ENCODE data around the gene HOXD10. TPM values are rescaled to one million over a fixed set of nuclear protein-coding genes. Genes with fewer than 3 reads are reported as not detected.

The HOXD10 gene
- polyA plus RNA-seq, 1 experiment: not detected

- H3K9me3 ChIP-seq (ENCODE audit: control insufficient read depth, insufficient read depth, low read length): peaks cover 13% of the 10 kb centered on the region
- POLR2A ChIA-PET: no interaction called here
- TF ChIP-seq, protein P1, sequence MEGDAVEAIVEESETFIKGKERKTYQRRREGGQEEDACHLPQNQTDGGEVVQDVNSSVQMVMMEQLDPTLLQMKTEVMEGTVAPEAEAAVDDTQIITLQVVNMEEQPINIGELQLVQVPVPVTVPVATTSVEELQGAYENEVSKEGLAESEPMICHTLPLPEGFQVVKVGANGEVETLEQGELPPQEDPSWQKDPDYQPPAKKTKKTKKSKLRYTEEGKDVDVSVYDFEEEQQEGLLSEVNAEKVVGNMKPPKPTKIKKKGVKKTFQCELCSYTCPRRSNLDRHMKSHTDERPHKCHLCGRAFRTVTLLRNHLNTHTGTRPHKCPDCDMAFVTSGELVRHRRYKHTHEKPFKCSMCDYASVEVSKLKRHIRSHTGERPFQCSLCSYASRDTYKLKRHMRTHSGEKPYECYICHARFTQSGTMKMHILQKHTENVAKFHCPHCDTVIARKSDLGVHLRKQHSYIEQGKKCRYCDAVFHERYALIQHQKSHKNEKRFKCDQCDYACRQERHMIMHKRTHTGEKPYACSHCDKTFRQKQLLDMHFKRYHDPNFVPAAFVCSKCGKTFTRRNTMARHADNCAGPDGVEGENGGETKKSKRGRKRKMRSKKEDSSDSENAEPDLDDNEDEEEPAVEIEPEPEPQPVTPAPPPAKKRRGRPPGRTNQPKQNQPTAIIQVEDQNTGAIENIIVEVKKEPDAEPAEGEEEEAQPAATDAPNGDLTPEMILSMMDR (IDR thresholded peaks at IDR 0.05; ENCODE audit: low read depth, low read length): no peak
- H3K27me3 ChIP-seq (ENCODE audit: control insufficient read depth, insufficient read depth, low read length): peaks cover 86% of the 10 kb centered on the region
- no peak overlapping the region for H3K27ac ChIP-seq (ENCODE audit: low read depth, low read length)
- DNase-seq (ENCODE audit: low read depth, low spot score): no peak
- H3K4me3 ChIP-seq (ENCODE audit: low read depth, low read length): no peak overlapping the region
- CTCF ChIA-PET: interaction anchor here (0.6 to 6.5 kb wide), 13 partner anchors 8 to 675 kb away, joined by 3 to 114 read pairs (median 11); partner anchors contain the start of gene HOXD4
Measured at GRCh38 chr2:176138923-176139660, 22.5 kb downstream of the HOXD10 start.

DNA sequence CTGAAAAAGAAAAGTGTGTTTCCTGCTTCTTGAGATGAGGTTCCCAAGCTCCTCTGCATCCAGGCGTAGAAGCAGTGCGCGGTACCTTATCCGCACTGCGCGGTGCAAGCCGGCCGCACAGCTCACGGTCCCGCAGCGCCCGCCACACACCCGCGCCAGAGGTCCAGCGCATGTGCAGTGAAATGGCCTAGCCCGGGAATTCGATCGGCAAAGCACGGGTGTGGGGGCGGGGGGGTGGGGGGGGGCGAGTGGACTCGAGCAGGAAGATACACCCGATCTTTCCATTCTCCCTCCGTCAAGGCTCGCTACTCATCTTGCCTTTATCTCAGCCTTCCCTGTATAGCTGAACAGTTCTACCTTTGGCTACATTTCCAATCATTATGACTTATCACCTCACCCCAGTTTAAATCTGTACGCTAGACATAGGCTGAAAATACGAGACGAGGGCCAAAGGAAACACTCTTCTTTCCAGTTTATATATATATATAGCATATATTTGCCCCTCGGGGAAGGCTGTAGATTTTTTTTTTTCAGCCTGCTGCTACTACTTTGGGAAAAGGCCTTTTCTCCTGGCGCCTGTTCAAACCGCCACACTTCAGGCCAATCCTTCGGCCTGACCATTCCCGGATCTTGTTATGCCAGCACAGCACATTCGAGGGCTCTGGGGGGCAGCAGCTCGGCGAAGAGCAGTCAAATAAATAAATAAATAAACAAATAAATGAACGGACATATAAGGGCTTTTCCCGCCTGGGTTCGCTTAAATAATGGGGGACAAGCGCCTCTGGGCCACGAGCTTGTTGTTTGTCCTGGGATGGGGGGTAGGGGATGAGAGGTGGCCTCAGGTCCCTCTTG is 23.3 kb downstream of the HOXD10 start:
- POLR2A ChIA-PET: interaction anchor here (0.6 kb wide), 2 partner anchors 514 to 936 kb away, joined by 3 read pairs; no protein-coding TSS in a partner anchor
- H3K27ac ChIP-seq (ENCODE audit: low read depth, low read length): no peak overlapping the region

DNA sequence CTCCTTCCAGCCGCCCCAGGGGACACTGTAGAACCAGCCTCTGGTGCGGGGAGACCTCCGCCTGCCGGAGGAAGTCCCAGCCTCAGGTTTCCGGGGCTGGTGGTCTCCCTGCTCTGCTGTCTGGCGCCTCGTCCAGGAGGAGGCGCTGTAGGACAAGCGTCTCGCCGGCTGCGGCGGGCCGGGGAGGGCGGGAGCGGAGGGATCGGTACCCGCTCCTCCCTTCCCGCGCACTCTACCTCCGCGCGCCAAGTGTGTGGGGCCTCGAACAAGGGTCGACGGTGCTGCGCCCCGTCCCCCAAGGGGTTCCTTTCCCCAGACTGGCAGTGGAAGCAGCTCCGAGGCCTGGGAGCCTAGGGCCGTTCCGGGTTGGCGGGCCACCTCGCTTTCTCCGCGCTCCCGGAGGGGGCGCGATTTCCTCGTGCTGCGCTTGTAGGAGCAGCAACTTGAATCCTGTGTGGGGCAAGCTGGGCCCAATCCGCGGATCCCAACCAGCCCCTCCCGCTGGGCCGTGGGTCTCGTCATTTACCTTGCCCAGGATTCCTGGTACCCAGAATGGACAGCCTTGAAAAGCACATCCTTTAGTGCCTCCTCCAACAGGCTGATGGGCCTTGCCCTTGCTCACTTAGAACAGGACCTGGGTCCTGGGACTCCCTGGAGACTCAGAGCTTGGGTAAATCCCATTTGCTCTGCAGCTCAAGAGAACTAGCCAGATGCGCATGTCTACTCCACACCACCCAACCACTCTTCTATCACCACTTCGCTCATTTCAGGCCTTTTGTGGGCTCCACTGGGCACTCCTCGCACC is 24.1 kb downstream of the HOXD10 start:
- no peak overlapping the region for H3K27ac ChIP-seq (ENCODE audit: low read depth, low read length)
- DNase-seq (ENCODE audit: low read depth, low spot score): peak; percentile 4
- CTCF ChIA-PET: interaction anchor here (0.5 to 6.5 kb wide), 76 partner anchors 8 to 1593 kb away, joined by 3 to 114 read pairs (median 4); partner anchors contain the start of gene HOXD4
- peaks cover 78% of the 10 kb centered on the region for H3K27me3 ChIP-seq (ENCODE audit: control insufficient read depth, insufficient read depth, low read length)
- H3K9me3 ChIP-seq (ENCODE audit: control insufficient read depth, insufficient read depth, low read length): peaks cover 13% of the 10 kb centered on the region
- H3K4me3 ChIP-seq (ENCODE audit: low read depth, low read length): peak overlapping the region; percentile 58
- POLR2A ChIA-PET: interaction anchor here (0.6 kb wide), 2 partner anchors 513 to 937 kb away, joined by 3 read pairs; no protein-coding TSS in a partner anchor
- TF ChIP-seq, protein P1 (IDR thresholded peaks at IDR 0.05; ENCODE audit: low read depth, low read length): peak; percentile 73

More for the DNA sequence above, 23.3 kb downstream of the HOXD10 start:
- peaks cover 78% of the 10 kb centered on the region for H3K27me3 ChIP-seq (ENCODE audit: control insufficient read depth, insufficient read depth, low read length)
- no peak for DNase-seq (ENCODE audit: low read depth, low spot score)
- H3K9me3 ChIP-seq (ENCODE audit: control insufficient read depth, insufficient read depth, low read length): peaks cover 13% of the 10 kb centered on the region
- TF ChIP-seq, protein P1 (IDR thresholded peaks at IDR 0.05; ENCODE audit: low read depth, low read length): no peak
- CTCF ChIA-PET: interaction anchor here (0.6 to 6.5 kb wide), 65 partner anchors 9 to 1594 kb away, joined by 3 to 114 read pairs (median 5); partner anchors contain the start of gene HOXD4
- H3K4me3 ChIP-seq (ENCODE audit: low read depth, low read length): peak overlapping the region; percentile 58

DNA sequence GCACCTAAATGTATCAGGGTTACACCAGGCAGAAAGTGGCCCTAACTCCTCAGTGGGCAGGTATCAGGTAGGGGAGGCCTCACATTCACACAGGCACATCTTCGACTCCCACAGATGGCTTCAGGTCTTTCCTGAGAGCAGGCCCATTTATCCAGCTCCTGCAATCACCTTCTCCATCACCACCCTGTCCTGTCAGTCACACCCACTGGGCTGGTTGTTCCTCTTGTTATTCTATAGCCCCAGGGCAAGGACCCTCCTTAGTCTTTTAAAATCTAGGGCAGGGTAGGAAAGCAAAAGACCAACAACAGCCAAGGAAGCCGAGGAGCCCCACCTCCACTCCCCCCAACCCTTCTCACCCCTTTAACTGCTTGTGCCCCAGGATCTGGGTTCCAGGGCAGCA is 25.7 kb downstream of the HOXD10 start:
- no peak overlapping the region for H3K4me3 ChIP-seq (ENCODE audit: low read depth, low read length)
- peaks cover 79% of the 10 kb centered on the region for H3K27me3 ChIP-seq (ENCODE audit: control insufficient read depth, insufficient read depth, low read length)
- TF ChIP-seq, protein P1 (IDR thresholded peaks at IDR 0.05; ENCODE audit: low read depth, low read length): no peak
- POLR2A ChIA-PET: no interaction called here
- DNase-seq (ENCODE audit: low read depth, low spot score): no peak
- no peak overlapping the region for H3K27ac ChIP-seq (ENCODE audit: low read depth, low read length)
- CTCF ChIA-PET: interaction anchor here (1.4 to 3.1 kb wide), 2 partner anchors 312 to 497 kb away, joined by 4 to 21 read pairs; no protein-coding TSS in a partner anchor
- H3K9me3 ChIP-seq (ENCODE audit: control insufficient read depth, insufficient read depth, low read length): peaks cover 9% of the 10 kb centered on the region
